Mucosa of descending colon (tissue), 3 donors: ENCODE results near the gene PLPP2. TPM values are rescaled to one million over a fixed set of nuclear protein-coding genes. Genes with fewer than 3 reads are reported as not detected.

Experiments used
- ATAC-seq: fragments of 200-7000 bp; cut with Tn5 transposase; one replicate; pipeline ENCODE4 v1.9.1; 2020; ENCODE audit warnings: mild to moderate bottlenecking, moderate library complexity
- DNase-seq, 3 donors: peaks; one replicate each; pipeline ENCODE4 v3.0.0-alpha.2; 2020
- H3K36me3 ChIP-seq: fragments of 200-600 bp; one replicate; pipeline ENCODE4 v1.8.0; 2021; ENCODE audit warnings: low read depth, mild to moderate bottlenecking
- H3K4me1 ChIP-seq: fragments of 200-600 bp; one replicate; pipeline ENCODE4 v1.8.0; 2021; ENCODE audit warnings: low read depth, mild to moderate bottlenecking
- H3K4me3 ChIP-seq: fragments of 200-600 bp; one replicate; pipeline ENCODE4 v1.8.0; 2021; ENCODE audit warnings: mild to moderate bottlenecking
- H3K9me3 ChIP-seq: fragments of 200-600 bp; one replicate; pipeline ENCODE4 v1.8.0; 2021; ENCODE audit warnings: mild to moderate bottlenecking
- intact Hi-C, 2 donors: fragments of 100-400 bp; cut with DNase I in 1 of 2; cut with micrococcal nuclease in 1 of 2; formaldehyde crosslinking; loops; one replicate each; pipeline versions ENCODE4 v1.11.0 to v1.11.1; 2022; cut with DNase I, micrococcal nuclease
- total RNA-seq, 3 donors: library from RNA; stranded (reverse); fragmentation: NEBNext Ultra II Directional in 2 of 3; extraction: Animal tissue kit (Norgen Biotek cat#: 25700) in 2 of 3; gene quantifications; one replicate each; pipeline versions ENCODE4 v1.2.1 to v1.2.4, GENCODE V29; 2021 to 2023
- TF ChIP-seq, protein P1 (sequence below): fragments of 200-600 bp; IDR thresholded peaks from one replicate; pipeline ENCODE4 v1.8.0; 2022; ENCODE audit warnings: antibody characterized with exemption, mild to moderate bottlenecking
- donor health status: DM: no; HTN: no; CAD: no; lungs with moderate emphysema.
- donor health status: DM: no; HTN: no; CAD: no.
- donor health status: DM: no; HTN: yes; CAD: no.

Gene PLPP2
- total RNA-seq, 3 donors from 2014 or later = 41.9 to 107 (median 75.4) TPM

DNA sequence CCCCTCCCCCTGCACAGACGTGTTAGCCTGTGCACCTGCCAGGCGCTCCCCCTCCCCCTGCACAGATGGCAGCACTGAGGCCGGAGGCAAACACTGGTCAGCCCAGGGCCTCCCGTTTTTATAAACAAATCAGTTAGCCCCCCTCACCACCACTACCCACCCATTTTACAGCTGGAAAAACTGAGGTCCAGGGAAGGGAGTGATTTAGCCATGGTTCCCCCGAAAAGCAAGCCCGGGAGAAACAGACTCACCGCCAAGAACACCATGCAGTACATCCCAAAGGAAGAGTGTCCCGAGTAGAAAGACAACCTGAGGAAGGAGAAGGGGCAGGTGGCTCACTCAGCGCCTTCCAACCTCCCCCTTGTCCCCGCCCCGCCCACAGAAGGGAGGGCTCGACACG is 8.7 kb downstream of the PLPP2 start:
- no peaks in the 10 kb centered on the region for H3K36me3 ChIP-seq
- TF ChIP-seq, protein P1, sequence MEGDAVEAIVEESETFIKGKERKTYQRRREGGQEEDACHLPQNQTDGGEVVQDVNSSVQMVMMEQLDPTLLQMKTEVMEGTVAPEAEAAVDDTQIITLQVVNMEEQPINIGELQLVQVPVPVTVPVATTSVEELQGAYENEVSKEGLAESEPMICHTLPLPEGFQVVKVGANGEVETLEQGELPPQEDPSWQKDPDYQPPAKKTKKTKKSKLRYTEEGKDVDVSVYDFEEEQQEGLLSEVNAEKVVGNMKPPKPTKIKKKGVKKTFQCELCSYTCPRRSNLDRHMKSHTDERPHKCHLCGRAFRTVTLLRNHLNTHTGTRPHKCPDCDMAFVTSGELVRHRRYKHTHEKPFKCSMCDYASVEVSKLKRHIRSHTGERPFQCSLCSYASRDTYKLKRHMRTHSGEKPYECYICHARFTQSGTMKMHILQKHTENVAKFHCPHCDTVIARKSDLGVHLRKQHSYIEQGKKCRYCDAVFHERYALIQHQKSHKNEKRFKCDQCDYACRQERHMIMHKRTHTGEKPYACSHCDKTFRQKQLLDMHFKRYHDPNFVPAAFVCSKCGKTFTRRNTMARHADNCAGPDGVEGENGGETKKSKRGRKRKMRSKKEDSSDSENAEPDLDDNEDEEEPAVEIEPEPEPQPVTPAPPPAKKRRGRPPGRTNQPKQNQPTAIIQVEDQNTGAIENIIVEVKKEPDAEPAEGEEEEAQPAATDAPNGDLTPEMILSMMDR = no peak
- H3K4me3 ChIP-seq = no peak overlapping the region
- ATAC-seq (no peak), DNase-seq (no peak)
- intact Hi-C loops = no loop called here
- no peaks in the 10 kb centered on the region for H3K9me3 ChIP-seq
- H3K4me1 ChIP-seq = peaks cover 2% of the 10 kb centered on the region

DNA sequence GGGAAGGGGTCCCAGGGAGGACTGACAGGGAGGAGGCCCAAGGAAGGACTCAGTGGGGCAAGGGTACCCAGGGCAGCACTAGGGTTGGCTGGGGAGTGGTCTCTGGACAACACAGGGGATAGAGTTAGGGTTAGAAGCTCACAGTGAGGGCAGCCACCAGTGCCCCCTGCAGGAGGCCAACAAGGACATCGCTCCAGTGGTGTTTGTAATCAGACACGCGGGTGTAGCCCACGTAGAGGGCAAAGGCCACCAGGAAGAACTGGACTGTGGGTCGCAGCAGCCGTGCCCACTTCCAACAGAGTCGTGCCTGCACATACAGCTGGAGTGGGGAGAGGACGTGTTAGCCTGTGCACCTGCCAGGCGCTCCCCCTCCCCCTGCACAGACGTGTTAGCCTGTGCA is 9.2 kb downstream of the PLPP2 start:
- ATAC-seq (peak; percentile 49), DNase-seq (no peak)
- H3K9me3 ChIP-seq = no peaks in the 10 kb centered on the region
- TF ChIP-seq, protein P1 = no peak
- no peaks in the 10 kb centered on the region for H3K36me3 ChIP-seq
- H3K4me1 ChIP-seq = peaks cover 2% of the 10 kb centered on the region
- intact Hi-C loops = no loop called here
- H3K4me3 ChIP-seq = no peak overlapping the region

DNA sequence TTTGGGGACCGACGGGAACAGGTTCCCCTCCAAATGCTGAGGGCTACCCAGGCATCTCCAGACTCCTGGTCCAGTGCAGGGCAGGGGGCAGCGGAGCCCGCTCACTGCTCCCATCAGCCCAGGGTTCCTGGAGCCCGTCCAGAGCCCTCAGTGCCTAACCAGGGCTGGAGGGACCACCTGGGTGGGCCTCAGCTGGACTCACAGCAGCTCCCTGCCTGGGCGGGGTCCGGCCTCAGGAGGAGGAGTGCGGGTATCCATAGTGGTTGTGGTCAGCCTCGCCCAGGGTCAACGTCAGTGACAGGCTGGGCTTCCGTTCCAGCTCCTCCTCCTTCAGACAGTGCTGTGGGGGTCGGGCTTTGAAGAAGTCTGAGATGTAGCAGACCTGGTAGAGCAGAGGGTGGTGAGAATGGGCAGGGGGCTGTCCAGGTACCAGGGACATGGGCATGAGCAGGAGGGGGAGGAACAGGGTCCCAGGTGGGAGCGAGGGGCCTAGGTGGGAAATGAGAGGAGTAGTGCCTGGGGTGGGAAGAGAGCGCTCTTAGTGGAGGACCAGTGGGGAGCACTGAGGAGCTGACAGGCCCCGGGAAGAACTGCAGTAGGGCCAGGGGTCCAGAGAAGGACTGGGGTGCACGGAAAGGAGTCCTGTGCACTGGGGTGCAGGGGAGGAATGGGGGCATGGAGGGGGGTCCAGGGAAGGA is 9.9 kb downstream of the PLPP2 start:
- intact Hi-C loops = no loop called here
- Histone ChIP-seq H3K9me3 (no peaks in the 10 kb centered on the region), H3K4me3 (no peak overlapping the region), H3K4me1 (peaks cover 2% of the 10 kb centered on the region), H3K36me3 (no peaks in the 10 kb centered on the region)
- DNase-seq = no peak
- ATAC-seq = no peak
- TF ChIP-seq, protein P1 = no peak

DNA sequence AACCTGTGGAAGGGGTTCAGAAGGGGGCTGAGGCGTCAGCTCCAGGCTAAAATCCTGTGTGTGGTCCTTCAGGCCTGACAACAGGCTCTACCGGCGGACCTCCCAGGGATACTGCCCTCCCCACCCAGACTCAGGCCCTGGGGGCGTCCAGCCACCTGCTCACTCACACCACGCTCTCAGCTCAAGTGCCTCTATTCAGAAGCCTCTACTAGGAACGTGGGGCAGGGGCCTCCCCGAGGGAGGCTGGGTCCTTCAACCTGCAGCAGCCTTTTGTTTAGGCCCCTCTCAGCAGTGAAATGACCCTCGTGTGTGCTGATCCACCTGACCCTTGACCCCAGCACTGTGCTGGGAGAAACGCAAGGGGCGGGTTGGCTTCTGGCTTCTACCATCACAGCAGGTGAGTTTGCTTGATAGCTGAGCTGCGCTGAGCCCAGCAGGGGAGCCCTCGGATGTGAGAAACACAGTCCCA is 10.6 kb downstream of the PLPP2 start:
- DNase-seq (no peak), ATAC-seq (no peak)
- Histone ChIP-seq H3K36me3 (no peaks in the 10 kb centered on the region), H3K9me3 (no peaks in the 10 kb centered on the region), H3K4me1 (peaks cover 2% of the 10 kb centered on the region), H3K4me3 (no peak overlapping the region)
- intact Hi-C loops = no loop called here
- TF ChIP-seq, protein P1 = no peak

DNA sequence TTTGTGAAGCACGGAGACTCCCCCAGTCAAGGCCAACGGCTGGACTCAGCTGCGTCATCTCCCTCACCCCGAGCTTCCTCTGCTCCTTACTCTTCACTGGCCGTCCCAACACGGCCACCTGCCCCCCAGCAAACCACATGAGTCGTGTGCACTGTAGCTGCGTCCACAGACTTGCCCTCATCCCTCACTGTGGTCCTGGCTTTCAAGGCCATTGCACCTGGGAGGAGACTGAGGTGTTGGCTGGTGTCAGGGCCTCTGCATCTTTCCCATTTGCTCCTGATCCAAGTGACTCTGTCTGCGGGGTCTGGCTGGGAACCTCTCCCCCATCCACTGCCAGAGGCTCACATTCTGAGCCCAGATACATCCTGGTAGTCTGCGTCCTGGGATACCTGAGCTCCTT is 11.5 kb downstream of the PLPP2 start:
- Histone ChIP-seq H3K4me1 (peaks cover 2% of the 10 kb centered on the region), H3K36me3 (no peaks in the 10 kb centered on the region), H3K4me3 (no peak overlapping the region), H3K9me3 (no peaks in the 10 kb centered on the region)
- intact Hi-C loops = no loop called here
- ATAC-seq (no peak), DNase-seq (no peak)
- TF ChIP-seq, protein P1 = no peak

DNA sequence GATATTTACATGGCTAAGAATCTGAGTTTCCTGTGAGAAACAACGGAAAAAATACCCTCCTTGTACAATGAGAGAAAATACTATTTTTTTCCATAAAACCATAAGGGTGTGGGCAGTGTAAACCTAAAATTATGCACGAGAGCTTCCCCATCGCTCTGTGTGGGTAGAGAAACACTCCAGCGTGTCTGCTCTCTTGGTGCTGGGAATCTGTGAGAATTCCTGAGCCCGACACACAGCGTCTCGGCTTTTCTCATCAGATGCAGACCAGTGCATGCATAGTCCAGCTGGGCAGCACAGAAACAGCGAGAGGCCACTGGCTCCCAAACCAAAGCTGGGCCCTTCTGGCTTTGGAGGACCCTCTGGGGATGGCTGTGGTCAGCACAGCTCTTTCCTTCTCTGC is 12.0 kb downstream of the PLPP2 start:
- TF ChIP-seq, protein P1 = no peak
- intact Hi-C loops = no loop called here
- no peaks in the 10 kb centered on the region for H3K36me3 ChIP-seq
- H3K4me3 ChIP-seq = no peak overlapping the region
- ATAC-seq (no peak), DNase-seq (no peak)
- H3K9me3 ChIP-seq = no peaks in the 10 kb centered on the region
- H3K4me1 ChIP-seq = peaks cover 2% of the 10 kb centered on the region
